Measurements from ENCODE around the gene INAVA.

The INAVA gene, protein sequence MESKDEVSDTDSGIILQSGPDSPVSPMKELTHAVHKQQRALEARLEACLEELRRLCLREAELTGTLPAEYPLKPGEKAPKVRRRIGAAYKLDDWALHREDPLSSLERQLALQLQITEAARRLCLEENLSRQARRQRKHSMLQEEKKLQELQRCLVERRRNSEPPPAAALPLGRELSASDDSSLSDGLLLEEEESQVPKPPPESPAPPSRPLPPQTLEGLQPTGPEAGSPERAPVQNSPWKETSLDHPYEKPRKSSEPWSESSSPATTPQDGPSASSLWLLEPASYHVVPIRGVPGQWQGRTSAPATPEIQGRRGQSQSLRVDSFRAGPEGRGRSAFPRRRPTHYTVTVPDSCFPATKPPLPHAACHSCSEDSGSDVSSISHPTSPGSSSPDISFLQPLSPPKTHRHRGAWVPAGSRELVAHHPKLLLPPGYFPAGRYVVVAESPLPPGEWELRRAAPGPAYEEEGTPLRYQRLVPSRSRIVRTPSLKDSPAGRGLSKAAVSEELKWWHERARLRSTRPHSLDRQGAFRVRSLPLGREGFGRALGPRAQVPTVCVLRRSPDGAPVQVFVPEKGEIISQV

DNA sequence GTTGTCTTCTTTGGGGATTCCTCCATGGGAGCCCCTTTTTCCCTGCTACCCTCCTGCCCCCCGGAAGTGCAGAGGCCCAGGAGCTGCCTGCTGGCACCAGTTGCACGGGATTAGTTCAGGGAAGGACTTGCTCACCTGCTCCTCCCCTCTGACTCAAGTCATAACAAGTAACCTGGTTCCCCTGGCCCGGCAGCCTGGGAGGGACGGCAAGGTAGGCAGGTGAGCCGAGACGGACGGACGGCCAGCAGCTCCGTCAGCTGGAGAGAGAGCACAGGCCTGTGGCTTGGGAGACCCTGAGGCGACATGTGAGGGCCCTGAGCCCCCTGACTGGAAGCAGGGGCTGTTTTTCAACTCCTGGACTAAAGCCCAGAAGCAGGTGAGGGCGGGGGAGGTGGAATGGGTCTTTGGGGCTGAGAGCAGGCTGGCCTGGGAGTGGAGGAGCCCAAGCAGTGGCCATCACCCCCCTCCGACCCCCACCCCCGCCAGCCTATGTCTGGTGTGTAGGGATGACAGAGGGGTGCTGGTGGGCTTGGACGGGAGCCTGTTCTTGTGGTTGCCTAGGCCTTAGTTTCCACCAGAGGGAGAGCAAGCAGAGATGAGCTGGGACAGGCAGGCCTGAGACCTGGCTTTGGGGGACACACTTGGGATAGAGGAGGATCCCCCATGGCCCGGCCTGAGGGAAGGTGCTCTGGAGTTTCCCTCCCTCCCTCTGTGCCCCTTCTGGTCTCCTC is at the start of gene INAVA:
INAVA (plus strand) TSS at position 189 of the 731 bp plus-strand sequence. CDS start 3,501 bp downstream, outside the sequence.
- DNase-seq, result no peak

DNA sequence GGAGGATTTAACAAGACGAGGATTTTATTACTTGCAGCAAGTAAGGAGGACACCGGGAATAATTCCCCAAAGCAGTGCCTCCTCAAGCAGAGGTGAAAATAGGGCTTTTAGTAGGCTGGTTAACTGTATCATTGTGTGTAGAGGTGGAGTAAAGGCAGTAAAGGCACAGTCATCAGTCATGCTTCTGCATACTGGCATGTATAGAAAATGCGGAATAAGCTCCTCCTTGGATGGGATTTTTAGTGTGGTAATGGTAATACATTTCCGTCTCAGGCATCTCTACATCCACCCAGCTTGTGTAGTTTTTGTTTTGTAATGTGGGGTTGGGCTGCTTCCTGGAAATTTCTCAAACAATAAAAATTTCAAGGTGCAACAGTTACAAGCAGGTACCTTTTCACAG is 49.3 kb upstream of the INAVA start:
- no peak for DNase-seq

DNA sequence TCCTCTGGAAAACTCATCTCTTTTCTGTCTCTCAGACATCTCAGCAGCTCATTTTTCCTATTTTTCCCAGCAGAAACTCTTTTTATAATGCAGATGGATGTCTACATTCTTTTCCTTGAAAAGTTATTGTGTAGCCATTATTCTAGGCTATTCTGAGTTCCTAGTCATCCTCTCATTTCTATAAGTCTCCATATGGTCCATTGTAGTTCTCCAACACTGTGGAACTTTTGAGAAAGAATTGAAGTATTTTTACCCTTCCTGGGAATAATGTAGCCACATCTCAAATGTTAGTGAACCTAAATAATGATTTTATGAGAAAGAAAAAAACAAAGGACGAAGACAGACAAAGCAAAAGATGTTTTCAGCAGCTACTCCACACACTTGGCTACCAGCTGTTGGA is 48.3 kb upstream of the INAVA start:
- no peak for DNase-seq

DNA sequence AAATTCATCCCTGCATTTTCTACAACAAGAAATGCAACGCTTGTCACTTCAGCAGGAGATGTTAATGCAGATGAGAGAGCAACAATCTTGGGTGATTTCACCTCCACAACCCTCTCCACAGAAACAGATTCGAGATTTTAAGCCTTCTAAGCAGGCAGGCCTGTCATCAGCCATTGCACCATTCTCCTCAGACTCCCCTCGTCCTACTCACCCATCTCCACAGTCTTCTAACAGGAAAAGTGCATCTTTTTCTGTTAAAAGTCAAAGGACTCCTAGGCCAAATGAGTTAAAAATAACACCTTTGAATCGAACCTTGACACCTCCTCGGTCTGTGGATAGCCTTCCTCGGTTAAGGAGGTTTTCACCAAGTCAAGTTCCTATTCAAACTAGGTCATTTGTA is 45.3 kb upstream of the INAVA start:
- DNase-seq, result no peak

DNA sequence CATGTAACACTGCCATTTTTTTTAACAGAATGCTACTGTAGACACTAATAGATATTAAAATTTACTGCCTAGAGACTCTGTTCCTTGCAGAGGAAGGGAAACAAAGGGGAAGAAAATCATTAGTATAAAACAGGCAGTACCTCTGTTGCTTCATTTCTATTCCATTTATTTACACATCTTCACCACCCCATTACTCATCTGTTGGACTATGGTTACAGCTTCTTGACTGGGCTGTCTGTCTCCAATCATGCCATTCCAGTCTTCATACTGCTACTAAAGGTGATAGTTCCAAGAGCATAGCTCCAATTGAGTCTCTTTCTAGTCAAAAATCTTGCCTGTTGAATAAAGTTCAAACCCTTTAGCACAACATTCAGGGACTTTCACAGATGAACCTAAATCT is 44.1 kb upstream of the INAVA start:
- DNase-seq, result no peak

DNA sequence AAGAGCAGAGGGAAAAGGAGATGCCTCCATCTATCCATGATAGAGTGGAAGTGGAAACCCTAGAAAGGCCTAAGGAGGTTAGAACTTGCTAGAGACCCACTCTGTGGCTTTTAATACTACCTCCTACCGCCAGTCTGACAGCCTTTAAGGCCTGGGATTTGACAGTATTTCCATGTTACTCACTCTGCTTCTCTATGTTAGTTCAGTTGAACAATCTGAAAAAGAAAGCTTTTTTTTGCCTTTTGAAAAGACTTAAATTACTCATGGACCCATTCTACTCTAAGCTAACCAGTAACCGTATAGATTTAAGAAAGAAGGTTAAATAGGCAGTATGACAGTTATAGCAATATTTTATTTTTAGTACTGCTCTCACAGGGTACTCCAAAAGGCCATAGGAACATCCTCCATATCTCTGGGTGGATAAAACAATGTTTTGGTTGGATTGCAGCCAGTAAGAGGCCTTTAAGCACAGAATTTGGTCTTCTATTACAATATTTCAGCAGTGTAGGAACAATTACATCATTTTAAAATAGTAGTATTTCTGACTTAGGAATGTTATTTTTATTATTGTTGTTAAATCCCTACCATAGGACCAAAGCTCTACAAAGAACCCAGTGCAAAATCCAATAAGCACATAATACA is 37.9 kb upstream of the INAVA start:
- no peak for DNase-seq

DNA sequence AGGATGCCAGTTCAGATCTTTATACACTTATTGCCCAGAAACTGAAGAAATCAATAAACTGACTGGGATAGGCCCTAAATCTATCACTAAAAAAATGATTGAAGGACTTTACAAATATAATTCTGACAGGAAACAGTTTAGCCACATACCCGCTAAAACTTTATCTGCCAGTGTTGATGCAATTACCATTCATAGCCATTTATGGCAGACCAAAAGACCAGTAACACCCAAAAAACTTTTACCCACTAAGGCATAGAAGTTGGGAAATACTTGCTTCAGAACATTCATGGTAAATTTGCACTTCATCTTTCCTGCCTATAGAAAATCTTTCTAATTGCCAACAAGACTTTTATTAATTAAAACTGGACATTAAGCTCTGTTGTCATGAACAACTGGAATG is 36.9 kb upstream of the INAVA start:
- DNase-seq, result no peak

DNA sequence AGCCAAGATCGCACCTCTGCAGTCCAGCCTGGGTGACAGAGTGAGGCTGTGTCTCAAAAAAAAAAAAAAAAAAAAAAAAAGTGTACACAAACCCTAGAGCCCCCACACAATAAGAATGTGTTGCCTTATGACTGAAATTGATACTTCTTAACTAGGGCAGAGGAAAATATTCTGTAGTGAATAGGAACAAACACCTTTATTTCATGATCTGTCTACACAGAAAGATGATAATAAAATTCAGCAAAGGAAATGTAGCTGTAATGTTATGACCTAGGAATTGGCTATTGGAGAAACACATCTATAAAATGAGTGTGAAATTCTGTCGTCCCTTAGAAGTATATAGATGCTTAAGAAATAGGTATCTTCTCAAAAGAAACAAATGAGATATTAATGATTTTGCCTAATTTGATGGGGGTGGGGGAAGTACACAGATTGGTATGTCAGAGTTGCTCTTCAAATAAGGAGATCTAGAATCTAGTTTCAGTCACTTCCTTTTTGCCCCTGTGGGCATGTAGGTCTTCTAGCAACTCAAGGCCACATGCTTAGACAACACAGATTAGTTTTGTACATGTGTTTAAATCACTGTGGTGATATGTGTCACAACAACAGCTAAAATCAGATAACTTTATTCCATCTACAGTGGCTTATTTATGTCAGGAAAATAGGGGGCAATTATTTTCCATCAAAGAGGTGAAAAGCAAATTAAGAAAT is 32.6 kb upstream of the INAVA start:
- DNase-seq, result no peak

DNA sequence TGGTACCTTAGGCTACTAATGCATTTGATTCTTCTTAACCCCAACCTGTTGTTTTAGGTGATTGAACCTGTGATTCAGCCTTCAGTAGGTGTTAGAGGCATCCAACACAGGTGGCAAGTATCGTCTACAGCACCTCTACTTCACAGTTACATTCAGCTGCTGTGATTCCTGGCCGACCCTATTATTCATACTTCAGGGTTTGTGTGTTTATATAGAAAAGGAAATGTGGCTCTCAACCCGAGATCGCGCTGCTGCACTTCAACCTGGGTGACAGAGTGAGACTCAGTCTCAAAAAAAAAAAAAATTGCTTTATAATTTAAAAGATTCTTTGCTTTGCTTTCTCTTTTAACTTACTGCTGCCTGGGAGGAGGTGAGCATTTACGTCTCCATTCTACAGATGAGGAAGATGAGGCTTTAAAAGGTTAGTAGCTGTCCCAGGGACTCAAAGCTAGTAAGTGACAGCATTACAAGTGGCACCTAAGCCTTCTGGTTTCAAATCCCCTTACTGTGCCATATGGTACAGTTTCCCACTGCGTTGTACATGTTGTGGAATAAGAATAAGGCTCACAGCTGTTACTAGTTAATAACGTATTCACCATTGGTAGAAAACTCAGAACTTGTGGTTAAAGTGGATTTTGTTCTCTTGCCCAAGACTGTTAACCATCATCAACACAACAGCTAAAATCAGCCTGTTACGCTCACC is 31.8 kb upstream of the INAVA start:
- no peak for DNase-seq

DNA sequence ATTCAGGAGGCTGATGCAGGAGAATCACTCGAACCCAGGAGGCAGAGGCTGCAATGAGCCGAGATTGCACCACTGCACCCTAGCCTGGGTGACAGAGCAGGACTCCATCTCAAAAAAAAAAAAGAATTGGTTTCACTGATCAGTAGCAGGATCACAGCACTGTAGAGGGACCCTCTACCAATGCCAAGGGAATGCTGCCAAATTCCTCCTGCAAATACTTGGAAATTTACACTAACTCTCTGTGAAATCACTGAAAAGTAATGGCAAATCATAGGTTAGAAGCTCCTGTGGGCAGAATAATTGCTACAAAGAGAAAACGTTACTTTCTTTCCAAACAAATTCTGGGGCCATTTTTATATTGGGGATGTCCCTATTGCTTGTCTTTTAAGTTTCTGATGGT is 28.6 kb upstream of the INAVA start:
- DNase-seq, result no peak

DNA sequence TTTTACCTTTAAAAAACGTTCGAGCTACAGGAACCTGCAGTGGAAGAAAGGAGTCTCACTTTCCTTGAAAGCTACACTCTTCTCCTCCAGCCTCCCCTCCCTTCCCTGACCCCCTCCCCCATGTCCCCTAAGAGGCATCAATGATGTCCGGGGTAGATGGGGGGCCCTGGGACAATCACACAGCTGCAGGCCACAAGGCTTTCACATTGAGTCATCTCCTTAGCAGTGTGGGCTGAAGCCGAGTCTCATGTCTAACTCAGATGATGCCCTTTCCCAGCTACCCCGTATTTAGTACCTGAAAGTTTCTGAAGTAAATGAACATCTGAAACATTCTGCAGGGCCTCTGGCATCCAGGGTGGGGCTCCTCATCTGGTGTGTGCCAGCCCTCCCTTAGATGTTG is 28.2 kb upstream of the INAVA start:
- DNase-seq, result no peak

DNA sequence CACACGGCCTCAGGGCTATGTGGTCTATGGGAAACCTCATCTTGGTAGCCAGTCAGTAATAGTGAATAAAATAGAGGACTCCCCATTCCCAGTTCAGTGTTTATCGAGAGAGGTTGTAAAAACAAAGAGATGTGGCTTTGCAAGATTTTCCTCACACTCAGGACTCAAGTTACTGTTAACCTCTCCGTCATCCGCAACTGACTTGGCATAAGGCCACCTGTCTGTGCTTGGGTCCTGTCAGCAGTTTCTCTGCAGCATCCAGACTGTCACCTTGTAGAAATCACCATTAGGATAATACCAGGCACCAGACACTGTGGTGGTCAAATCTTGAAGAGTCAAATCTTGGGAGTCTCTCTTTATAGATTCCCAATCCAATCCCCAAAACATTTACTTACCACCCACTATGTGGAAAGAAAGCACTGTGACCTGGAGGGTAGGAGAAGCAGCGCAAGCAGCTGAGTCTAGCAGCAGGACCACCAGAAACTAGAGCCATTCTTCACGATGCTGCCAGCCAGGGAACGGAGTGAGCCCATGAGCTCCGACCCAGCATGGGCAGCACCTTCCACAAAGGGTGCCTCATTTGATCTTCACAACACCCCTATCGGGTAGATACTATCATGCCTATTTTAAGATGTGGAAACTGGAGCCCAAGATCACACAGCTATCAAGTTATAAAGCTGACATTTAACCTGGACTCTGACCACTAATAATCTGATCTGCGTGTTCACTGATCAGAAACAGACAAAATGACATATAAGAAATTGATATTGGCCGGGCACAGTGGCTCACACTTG is 27.5 kb upstream of the INAVA start:
- no peak for DNase-seq

DNA sequence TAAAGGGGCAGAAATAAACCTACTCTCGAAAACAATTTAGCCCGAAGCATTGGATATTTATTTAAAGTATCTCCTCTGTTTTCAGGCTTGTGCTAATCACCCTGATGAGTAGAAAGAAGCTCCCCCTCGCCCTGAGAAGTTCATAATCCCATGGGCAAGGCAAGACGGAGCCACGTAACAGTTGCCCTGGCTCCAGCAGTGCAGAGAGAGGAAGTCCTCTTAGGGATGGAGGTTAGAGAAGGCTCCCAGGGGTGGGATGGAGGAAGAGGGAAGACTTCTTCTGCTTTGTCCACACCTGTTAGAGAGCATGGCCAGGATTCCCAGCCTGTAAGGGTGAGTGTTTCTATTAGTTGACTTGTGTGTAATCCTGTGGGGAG is 25.3 kb upstream of the INAVA start:
- DNase-seq, result no peak

DNA sequence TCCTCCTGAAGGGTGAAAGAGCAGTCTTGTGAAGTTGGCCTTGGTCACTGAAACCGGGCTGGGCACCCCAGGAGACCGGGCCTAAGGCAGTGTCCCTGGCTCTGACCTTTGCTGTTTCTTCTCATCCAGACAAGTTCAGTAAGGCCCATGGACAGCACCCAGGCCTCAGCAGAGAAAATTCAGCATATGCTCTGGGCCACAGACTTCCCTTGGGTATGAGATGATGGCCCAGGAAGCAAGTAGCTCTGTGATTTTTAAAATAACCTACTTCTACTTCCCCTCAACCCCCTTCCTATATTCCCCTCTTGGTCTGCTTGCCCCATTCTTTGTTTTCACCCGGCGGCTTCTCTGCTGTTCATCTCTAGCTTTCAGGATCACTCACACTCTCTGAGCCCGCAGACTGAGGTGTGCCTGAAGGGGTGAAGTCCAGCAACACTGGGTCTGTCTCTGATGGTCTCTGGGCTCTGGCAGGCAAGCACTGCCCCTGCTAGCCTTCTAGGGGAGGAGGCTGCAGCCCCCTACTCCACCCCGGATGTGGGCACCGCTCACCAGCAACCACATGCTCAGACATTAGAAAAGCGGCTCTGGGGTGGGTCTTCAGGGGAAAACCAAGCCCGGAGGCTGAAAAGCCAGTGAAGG is 24.8 kb upstream of the INAVA start:
- no peak for DNase-seq

DNA sequence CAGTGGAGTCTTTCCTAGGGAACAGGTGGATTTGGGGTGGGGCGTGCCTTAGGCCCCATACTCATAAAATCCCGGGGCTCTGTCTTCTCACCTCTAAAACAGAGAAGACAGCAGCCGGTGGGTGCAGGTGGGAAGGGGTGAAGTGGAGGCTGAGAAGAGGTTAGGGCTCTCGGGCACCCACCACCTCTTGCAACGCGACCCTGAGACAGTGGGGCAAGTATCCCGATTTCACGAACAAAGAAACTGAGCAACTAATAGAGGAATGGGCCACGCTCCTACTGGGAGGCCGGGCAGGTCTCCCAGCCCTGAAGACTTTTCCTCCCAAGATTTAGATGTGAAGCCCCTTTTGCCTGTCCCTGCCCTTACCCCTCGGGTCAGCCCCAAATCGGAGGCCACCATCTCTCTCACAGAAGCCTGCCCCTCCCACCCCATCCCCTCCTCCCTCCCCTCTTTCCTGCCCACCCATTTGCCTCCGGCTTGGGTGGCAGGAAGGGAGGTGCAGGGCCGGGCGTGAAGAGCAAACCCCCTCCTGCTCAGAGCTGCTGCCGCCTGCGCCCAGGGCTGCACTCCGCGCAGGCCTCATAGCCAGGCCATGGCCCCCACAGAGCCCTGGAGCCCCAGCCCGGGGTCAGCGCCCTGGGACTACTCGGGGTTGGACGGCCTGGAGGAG is 22.1 kb upstream of the INAVA start, which contains the start of gene GPR25:
GPR25 (plus strand) TSS at position 536 of the 670 bp plus-strand sequence; CDS start at position 593, 57 bp downstream.
- no peak for DNase-seq

DNA sequence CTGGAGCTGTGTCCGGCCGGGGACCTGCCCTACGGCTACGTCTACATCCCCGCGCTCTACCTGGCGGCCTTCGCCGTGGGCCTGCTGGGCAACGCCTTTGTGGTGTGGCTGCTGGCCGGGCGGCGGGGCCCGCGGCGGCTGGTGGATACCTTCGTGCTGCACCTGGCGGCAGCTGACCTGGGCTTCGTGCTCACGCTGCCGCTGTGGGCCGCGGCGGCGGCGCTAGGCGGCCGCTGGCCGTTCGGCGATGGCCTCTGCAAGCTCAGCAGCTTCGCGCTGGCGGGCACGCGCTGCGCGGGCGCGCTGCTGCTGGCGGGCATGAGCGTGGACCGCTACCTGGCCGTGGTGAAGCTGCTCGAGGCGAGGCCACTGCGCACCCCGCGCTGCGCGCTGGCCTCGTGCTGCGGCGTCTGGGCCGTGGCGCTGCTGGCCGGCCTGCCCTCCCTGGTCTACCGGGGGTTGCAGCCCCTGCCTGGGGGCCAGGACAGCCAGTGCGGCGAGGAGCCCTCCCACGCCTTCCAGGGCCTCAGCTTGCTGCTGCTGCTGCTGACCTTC is 21.5 kb upstream of the INAVA start:
- DNase-seq, result no peak

DNA sequence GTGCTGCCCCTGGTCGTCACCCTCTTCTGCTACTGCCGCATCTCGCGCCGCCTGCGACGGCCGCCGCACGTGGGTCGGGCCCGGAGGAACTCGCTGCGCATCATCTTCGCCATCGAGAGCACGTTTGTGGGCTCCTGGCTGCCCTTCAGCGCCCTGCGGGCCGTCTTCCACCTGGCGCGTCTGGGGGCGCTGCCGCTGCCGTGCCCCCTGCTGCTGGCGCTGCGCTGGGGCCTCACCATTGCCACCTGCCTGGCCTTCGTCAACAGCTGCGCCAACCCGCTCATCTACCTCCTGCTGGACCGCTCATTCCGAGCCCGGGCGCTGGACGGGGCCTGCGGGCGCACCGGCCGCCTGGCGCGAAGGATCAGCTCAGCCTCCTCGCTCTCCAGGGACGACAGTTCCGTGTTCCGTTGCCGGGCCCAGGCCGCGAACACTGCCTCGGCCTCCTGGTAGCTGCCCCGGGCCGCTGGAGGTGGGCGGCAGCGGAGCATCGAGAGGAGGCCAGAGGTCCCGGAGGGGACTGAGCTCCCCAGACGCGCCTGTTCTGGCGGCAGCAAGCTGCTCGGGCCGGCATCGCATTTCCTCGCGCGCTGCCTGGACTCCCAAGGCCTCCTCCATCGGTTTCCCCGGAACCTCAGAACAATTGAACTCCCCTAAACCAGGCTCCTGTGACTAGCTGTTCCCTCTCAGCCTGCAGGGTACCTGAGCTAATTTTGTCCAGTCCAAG is 20.9 kb upstream of the INAVA start:
- no peak for DNase-seq

DNA sequence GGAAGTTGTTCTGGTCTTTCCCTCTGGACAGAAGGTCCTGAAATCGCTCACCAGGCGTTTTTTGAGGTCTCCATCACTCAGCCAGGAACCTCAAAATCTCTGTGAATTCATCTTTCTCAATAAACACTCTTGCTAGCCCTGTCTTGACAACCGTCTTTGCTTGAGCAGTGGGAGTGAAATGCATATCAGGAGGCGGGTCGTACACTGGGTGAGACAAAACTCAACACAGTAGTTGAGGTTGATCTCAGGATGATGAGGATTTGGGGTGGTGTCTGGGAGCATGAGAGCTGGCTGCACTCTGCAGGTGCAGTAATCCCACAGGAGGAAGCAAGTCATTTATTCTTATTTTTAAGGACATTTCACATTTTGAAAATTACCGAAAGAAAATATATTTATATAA is 20.0 kb upstream of the INAVA start:
- no peak for DNase-seq

DNA sequence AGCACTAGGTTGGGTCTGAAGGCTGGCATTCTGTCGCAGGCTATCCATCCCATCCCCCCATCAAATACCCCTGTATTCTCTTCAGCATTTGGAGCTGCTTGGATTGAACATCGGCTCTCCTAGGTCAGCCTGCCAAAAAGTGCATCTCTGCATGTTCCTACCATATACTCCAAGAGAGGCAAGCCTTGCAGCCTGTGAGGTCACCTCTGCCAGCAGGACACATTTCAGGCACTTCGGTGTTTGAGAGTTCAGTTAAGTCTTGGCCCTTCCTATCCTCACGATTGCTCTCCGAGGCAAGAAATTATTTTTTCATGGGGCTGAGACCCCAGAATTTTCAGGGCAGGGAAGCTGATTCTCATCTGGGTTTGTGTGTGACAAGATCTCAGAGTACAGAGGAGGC is 19.3 kb upstream of the INAVA start:
- no peak for DNase-seq
